Epithelial cell of proximal tubule (primary cell): ENCODE data around the gene PPP3CA. TPM values are rescaled to one million over a fixed set of nuclear protein-coding genes. Genes with fewer than 3 reads are reported as not detected.
A peak's percentile ranks its signal among the peaks of the same experiment; 100 is the strongest.

Source experiments
- DNase-seq: peaks from one replicate; pipeline ENCODE4 v3.0.0-alpha.2; 2011; ENCODE audit warnings: low read depth
- H3K4me3 ChIP-seq: 2 replicates; pipeline ENCODE4 v1.5.1; 2011; ENCODE audit warnings: low read depth, mild to moderate bottlenecking, low read length
- total RNA-seq: library from RNA; depleted of rRNA; stranded (reverse); fragments of >200 nt; gene quantifications from 2 replicates; pipeline ENCODE4 v1.2.3, GENCODE V29; 2015
- TF ChIP-seq, protein P1 (sequence below): conservative IDR thresholded peaks from 2 replicates; pipeline ENCODE4 v1.5.1; 2012; ENCODE audit warnings: low read depth, mild to moderate bottlenecking, low read length

PPP3CA gene
- total RNA-seq, 1 donor from 2014 or later, result 16.5 TPM

DNA sequence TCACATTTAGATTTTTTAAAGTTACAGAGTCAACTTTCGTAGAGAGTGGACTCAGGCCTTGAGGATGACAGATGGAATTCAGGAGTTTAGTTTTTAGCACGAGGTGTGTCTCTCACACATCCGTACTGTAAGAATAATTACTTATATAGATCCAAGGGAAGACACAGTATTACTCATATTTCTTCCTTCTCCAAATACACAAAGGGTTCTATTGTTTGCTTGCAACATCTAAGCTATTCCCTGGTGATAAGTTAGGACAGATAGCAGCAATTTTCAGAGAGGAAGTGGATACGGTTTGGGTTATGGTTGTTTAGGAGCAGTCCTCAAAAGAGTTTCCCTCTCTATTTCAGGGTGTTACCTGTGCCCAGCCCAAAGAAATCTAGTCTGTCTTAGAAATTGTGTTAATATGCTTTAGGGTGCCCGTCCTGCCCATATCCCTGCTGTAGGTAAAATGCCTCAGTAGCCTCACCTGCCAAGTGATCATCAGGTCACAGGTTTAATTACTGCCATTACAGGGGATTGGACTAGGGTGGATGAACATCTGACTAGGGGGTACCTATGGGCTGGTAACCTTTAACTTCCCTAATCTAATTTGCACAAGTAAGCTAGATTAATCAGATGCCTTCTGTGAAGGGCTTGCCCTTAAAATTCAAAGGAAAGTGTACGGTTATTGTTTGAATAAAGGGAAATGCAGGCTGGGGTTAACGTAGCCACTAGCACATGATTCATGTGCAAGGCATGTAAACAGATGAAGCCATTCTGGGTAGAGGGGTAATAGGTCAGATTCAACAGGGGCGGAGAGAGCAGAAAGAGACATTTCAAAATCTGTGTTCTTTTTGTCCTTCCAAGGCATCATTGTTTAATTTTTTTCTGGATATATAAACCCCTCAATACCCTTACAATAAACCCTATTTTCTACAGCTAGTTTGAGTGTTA is 8.7 kb upstream of the PPP3CA start:
- H3K4me3 ChIP-seq, result no peak overlapping the region
- TF ChIP-seq, protein P1, sequence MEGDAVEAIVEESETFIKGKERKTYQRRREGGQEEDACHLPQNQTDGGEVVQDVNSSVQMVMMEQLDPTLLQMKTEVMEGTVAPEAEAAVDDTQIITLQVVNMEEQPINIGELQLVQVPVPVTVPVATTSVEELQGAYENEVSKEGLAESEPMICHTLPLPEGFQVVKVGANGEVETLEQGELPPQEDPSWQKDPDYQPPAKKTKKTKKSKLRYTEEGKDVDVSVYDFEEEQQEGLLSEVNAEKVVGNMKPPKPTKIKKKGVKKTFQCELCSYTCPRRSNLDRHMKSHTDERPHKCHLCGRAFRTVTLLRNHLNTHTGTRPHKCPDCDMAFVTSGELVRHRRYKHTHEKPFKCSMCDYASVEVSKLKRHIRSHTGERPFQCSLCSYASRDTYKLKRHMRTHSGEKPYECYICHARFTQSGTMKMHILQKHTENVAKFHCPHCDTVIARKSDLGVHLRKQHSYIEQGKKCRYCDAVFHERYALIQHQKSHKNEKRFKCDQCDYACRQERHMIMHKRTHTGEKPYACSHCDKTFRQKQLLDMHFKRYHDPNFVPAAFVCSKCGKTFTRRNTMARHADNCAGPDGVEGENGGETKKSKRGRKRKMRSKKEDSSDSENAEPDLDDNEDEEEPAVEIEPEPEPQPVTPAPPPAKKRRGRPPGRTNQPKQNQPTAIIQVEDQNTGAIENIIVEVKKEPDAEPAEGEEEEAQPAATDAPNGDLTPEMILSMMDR, result no peak
- peak; percentile 50 for DNase-seq

DNA sequence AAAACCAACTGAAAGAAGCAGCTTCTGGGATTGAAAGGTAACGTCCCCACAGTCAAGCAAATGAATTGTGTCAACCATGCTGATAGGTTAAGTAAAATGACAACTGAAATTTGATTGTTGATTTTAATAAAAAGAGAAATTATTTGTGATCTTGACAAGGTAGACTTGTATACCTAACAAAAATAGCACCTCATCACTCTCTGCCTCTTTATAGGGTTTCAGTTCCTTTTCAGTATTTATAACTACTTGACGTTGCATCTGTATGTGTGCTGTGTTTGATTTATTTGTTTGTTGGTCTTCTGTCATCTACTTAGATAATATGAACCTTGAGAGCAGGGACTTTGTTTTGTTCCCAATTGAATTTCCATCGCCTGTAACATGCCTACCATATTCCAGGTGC is 7.9 kb upstream of the PPP3CA start:
- TF ChIP-seq, protein P1, result no peak
- H3K4me3 ChIP-seq, result no peak overlapping the region
- no peak for DNase-seq

DNA sequence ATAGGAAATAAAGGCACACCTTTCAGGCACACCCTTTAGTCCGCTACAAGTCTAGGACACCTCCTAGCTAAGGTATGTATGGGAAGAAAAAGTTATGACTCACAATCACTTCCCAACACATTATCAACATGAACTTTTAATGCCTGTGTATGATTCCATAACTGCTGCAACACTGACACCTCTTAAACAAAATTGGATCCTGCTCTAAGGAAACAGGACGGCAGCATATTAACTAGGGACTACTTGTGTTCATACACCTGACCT is 2.4 kb upstream of the PPP3CA start:
- TF ChIP-seq, protein P1, result no peak
- no peak for DNase-seq
- H3K4me3 ChIP-seq, result no peak overlapping the region

DNA sequence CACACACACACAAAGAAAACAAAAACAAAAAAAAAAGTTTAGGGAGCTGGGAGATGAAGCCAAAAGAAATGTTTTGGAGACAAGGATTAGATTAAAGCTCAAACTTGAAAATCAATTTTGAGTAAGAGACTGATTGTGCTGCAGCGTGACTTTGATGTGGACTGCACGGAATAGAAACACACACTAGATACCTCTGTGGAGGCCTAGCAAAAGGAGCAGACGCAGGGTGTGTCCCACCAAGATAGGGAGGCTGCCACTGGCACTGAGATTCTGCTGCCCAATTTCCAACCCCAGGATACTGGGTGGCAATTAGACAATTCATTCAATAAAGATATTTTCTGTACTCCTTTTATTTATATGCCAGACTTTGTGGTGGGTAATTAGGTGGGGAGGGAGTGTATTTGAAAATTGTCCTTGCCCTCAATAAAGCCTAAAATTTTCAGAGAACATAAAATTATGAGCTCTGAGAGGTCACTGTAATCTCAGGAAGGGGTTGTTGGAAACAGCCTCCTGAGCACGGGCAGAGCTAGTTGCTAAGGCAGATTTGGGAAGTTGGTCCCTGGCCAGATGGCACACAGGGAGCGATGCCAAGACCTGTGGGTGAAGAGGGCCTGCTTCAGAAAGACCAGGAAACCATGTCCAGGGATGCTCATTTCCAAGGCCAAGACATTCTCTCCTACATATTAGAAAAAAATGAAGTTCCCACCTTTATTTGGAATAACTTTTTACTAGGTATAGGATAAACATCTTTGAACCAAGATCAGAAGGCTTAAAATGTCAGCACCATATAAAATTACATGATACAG is 1.9 kb upstream of the PPP3CA start:
- H3K4me3 ChIP-seq, result no peak overlapping the region
- TF ChIP-seq, protein P1, result no peak
- DNase-seq, result no peak

DNA sequence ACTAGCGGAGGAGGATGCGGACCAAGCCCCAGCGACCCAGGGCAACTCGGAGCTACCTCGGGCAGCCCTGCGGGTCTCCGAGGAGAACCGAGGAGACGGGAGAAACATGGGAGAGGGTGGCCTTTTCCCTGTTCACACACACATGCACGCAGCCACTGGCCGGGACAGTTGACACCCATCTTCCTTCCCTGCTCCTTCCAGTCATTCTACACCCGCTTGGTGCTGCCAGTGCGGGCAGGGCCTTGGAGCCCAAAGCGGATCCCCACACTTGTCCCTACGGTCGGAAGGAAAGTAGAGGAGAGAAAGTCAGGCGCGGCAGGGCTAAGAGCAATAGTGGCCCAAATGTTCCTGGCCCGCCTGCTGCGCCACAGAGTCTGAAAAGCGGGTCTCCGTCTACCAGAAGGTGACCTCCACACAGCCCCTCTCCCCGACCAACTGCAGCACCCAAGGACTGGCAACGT is 1.1 kb upstream of the PPP3CA start:
- TF ChIP-seq, protein P1, result no peak
- DNase-seq, result no peak
- peak overlapping the region; percentile 89 for H3K4me3 ChIP-seq

DNA sequence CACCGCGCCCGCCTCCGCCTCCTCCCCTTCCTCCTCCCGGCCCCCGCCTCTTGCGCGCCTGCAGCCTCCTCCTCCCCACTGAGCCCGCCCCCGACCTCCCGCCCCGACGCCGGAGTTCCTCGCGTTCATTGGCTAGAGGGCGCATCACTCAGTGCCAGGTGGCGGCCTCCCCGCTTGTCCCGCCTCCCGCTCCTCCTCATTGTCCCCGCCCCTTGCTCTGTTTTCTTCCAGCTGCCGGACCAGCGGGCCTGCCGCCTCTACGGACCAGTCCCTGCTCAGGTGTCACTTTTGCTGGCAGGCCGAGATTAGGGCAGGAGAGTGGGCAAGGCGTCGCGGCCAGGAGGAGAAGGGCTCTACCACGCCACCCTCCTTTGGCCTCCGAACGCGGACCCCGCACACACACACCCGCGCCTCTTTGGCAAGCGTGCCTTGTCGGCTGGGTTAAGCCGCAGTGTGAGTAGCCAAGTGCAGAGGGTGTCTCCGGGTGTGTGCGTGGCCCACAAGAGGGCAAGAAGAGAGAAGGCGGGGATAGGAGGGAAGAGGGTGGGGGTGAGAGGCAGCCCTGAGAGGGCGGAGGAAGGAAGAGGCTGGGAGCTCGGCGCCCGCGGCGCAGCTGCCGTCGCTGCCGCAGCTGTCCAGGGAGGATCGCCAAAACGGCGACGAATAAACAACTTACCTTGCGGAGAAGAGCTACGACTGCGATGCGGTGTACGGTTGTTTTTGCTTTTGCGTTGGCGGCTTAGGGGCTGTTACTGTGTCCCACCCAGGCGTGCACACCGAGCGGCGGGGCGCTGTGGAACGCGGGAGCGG is 436 bp upstream of the PPP3CA start:
- DNase-seq, result peak; percentile 69
- TF ChIP-seq, protein P1, result no peak
- peak overlapping the region; percentile 89 for H3K4me3 ChIP-seq
